Activated CD4-positive, alpha-beta T cell treated with anti-CD3 and anti-CD28 coated beads for 36 hours (primary cell): ENCODE data around the gene GNAI3. TPM values are rescaled to one million over a fixed set of nuclear protein-coding genes. Genes with fewer than 3 reads are reported as not detected.
A peak's percentile ranks its signal among the peaks of the same experiment; 100 is the strongest.

Experiments
- ATAC-seq: fragments of 200-7000 bp; cut with Tn5 transposase; one replicate; pipeline ENCODE4 v1.10.0; 2021; ENCODE audit warnings: mild to moderate bottlenecking, moderate library complexity
- CTCF ChIA-PET: fragments of 350-600 bp; sonication (Branson Sonifier 250); formaldehyde crosslinking; loops from one replicate; lab custom pipeline; 2021; ENCODE audit warnings: antibody characterized with exemption; lab: Charles Lee
- POLR2A ChIA-PET: fragments of 350-600 bp; sonication (Branson Sonifier 250); formaldehyde crosslinking; loops from one replicate; lab custom pipeline; 2021; ENCODE audit warnings: antibody characterized with exemption, inconsistent platforms; lab: Charles Lee
- DNase-seq: peaks from one replicate; pipeline ENCODE4 v3.0.0-alpha.2; 2020
- H3K27ac Mint-ChIP-seq: one replicate; pipeline ENCODE4 v1.8.0; 2021; ENCODE audit warnings: mixed read lengths
- H3K27me3 Mint-ChIP-seq: one replicate; pipeline ENCODE4 v1.8.0; 2021; ENCODE audit warnings: mixed read lengths
- H3K36me3 Mint-ChIP-seq: one replicate; pipeline ENCODE4 v1.8.0; 2021; ENCODE audit warnings: low read depth, mixed read lengths
- H3K4me1 Mint-ChIP-seq: one replicate; pipeline ENCODE4 v1.8.0; 2021; ENCODE audit warnings: mixed read lengths
- H3K4me3 Mint-ChIP-seq: one replicate; pipeline ENCODE4 v1.8.0; 2021; ENCODE audit warnings: mild to moderate bottlenecking, moderate library complexity, mixed read lengths
- H3K9me3 Mint-ChIP-seq: one replicate; pipeline ENCODE4 v1.8.0; 2021; ENCODE audit warnings: low read depth, mixed read lengths
- intact Hi-C, 2 experiments: fragments of 100-400 bp; cut with DNase I in 1 of 2; cut with micrococcal nuclease in 1 of 2; formaldehyde crosslinking; loops; one replicate each; pipeline versions ENCODE4 v1.14.2 to v1.15.1; 2022 to 2024; cut with DNase I, micrococcal nuclease
- total RNA-seq, 2 experiments: library from RNA; stranded (reverse); gene quantifications; one replicate each; pipeline ENCODE4 v1.2.3, GENCODE V29; 2021

GNAI3 gene
- total RNA-seq: 1 to 10 TPM; 7.1 to 9.6 TPM

- POLR2A ChIA-PET: interaction anchor here (0.5 to 2.2 kb wide), 14 partner anchors 11 to 502 kb away, joined by 3 to 13 read pairs (median 4); partner anchors contain the start of genes AHCYL1, AMPD2, GNAT2 and GSTM1
- Mint-ChIP-seq H3K9me3 (no peaks in the 10 kb centered on the region), H3K4me1 (peaks cover 49% of the 10 kb centered on the region), H3K27ac (peak within 1 kb of the TSS; percentile 96), H3K27me3 (no peaks in the 10 kb centered on the region), H3K36me3 (peaks cover 2% of the 10 kb centered on the region), H3K4me3 (peak within 1 kb of the TSS; percentile 99)
- DNase-seq: peak; percentile 97
- peak; percentile 97 for ATAC-seq
- CTCF ChIA-PET: interaction anchor here (0.7 to 3.2 kb wide), 27 partner anchors 10 to 993 kb away, joined by 3 to 37 read pairs (median 5); partner anchors contain the start of genes AHCYL1, AMPD2, CYB561D1 and GNAT2
- intact Hi-C loops: loop anchor here (1.0 to 5.0 kb wide), 13 partner anchors 54 to 791 kb away; partner anchors contain the start of genes AHCYL1 (in 2 of the 2), CYB561D1 (in 2 of the 2), ATXN7L2 (in 1 of the 2) and PSMA5 (in 1 of the 2)
These were observed at the start of gene GNAI3 for GRCh38 chr1:109548321-109549267. GNAI3 (plus strand) TSS chr1:109548615; CDS start chr1:109548721, 106 bp downstream.

- no peaks in the 10 kb centered on the region for H3K27me3 Mint-ChIP-seq
- no peaks in the 10 kb centered on the region for H3K9me3 Mint-ChIP-seq
- DNase-seq (no peak), ATAC-seq (no peak)
- peaks cover 84% of the 10 kb centered on the region for H3K4me1 Mint-ChIP-seq
- peaks cover 8% of the 10 kb centered on the region for H3K36me3 Mint-ChIP-seq
- intact Hi-C loops: no loop called here
- no peak overlapping the region for H3K4me3 Mint-ChIP-seq
- ChIA-PET POLR2A (interaction anchor here (0.6 to 1.4 kb wide), 2 partner anchors 10 to 17 kb away, joined by 3 to 9 read pairs; partner anchors contain the start of gene AMIGO1), CTCF (interaction anchor here (0.7 to 26.9 kb wide), 12 partner anchors 9 to 219 kb away, joined by 3 to 864 read pairs (median 5); partner anchors contain the start of genes AMIGO1, ATXN7L2, GNAI3 and GPR61)
- H3K27ac Mint-ChIP-seq: peak overlapping the region; percentile 66
These were observed 49.3 kb upstream of the GNAI3 start for GRCh38 chr1:109499081-109499480.

DNA sequence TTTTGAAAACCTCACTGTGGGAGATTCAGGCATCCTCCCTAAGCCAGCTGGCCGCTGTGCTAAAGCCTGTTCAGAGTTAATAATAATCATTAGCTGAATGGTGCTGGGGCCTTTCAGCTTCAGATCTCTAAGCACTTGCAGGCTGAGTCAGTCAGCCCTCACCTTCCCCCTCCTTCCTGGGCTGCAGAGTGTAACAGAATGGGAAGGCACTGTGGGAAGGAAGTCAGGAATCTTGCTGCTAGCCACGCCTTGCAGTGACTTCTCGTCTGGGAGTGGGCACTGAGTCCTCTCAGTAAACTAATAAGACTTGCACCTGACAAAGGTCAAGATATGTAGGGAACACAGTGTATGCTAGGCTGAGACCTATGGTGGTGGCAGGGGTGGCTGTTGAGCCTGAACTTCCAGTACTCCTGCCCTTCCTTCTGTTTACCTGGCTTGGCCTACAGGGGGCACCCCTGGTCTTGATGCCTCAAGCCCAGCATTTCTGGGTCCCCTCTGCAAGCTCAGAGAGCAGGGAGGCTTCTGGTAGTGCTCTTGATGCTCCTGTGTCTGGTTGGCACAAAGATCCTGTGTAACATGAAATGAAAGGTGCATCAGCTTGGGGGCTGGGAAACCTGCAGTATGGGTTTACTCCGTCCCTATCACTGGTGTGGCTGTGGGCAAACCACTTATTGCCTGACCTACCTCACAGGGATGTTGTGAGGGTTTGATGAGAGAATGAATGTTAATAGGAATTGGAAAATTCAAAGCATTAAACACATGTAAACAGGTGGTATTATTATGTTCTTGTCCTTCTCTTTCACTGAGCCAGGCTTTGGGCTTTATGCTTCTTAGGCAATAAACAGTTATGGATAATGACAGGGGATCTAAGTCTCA, 48.5 kb upstream of the GNAI3 start:
- peak; percentile 75 for DNase-seq
- H3K36me3 Mint-ChIP-seq: peaks cover 8% of the 10 kb centered on the region
- ChIA-PET CTCF (interaction anchor here (1.0 to 26.9 kb wide), 9 partner anchors 1 to 140 kb away, joined by 4 to 864 read pairs (median 8); partner anchors contain the start of genes AMIGO1, ATXN7L2, CYB561D1 and GNAI3), POLR2A (interaction anchor here (0.6 to 0.9 kb wide), 2 partner anchors 32 to 48 kb away, joined by 3 read pairs; partner anchors contain the start of gene GNAI3)
- H3K27me3 Mint-ChIP-seq: no peaks in the 10 kb centered on the region
- H3K4me1 Mint-ChIP-seq: peaks cover 89% of the 10 kb centered on the region
- H3K9me3 Mint-ChIP-seq: no peaks in the 10 kb centered on the region
- no peak overlapping the region for H3K4me3 Mint-ChIP-seq
- H3K27ac Mint-ChIP-seq: peak overlapping the region; percentile 67
- intact Hi-C loops: no loop called here
- peak; percentile 66 for ATAC-seq

GRCh38 chr1:109500941-109501381, 47.5 kb upstream of the GNAI3 start:
- H3K4me1 Mint-ChIP-seq: peaks cover 89% of the 10 kb centered on the region

GRCh38 chr1:109501644-109502363, 46.6 kb upstream of the GNAI3 start:
- DNase-seq: no peak
- H3K27ac Mint-ChIP-seq: peak overlapping the region; percentile 67
- ATAC-seq: no peak
- no peaks in the 10 kb centered on the region for H3K27me3 Mint-ChIP-seq
- no peaks in the 10 kb centered on the region for H3K9me3 Mint-ChIP-seq
- peaks cover 2% of the 10 kb centered on the region for H3K36me3 Mint-ChIP-seq
- POLR2A ChIA-PET: no interaction called here
- H3K4me1 Mint-ChIP-seq: peaks cover 90% of the 10 kb centered on the region
- intact Hi-C loops: no loop called here
- no peak overlapping the region for H3K4me3 Mint-ChIP-seq
- CTCF ChIA-PET: interaction anchor here (1.7 to 26.9 kb wide), 6 partner anchors 3 to 75 kb away, joined by 6 to 864 read pairs (median 185); partner anchors contain the start of genes AMIGO1, ATXN7L2, CYB561D1 and GPR61

More at GRCh38 chr1:109500941-109501381, 47.5 kb upstream of the GNAI3 start:
- Mint-ChIP-seq H3K27ac (peak overlapping the region; percentile 67), H3K4me3 (no peak overlapping the region), H3K27me3 (no peaks in the 10 kb centered on the region), H3K9me3 (no peaks in the 10 kb centered on the region), H3K36me3 (peaks cover 5% of the 10 kb centered on the region)
- ChIA-PET POLR2A (no interaction called here), CTCF (interaction anchor here (1.7 to 26.9 kb wide), 5 partner anchors 2 to 74 kb away, joined by 6 to 864 read pairs (median 354); partner anchors contain the start of genes AMIGO1, ATXN7L2, CYB561D1 and GPR61)
- no peak for DNase-seq
- intact Hi-C loops: no loop called here
- ATAC-seq: no peak

DNA sequence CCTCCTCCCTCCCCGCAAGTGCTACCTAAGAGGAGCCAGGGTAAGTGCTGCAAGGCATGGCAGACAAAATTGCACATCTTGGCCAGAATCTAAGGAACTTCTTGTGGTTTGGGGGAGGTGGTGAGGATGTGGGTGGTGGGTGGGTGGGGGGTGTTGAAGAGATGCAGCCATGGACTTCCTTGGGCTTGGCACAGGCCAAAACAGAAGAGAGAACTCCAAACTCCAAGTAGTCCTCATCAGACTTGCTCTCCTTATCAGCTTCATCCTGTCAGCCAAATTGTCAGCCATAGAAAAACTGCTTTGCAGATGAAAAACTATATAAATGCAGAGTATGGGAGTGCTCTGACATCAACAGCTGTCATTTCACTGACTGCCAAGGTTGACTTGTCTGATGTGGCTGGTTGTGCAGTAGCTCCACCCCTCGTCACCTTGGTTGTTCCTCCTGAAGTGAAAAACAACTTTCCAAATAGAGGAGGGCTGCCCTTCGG, 46.0 kb upstream of the GNAI3 start:
- H3K9me3 Mint-ChIP-seq: no peaks in the 10 kb centered on the region
- peak; percentile 55 for DNase-seq
- intact Hi-C loops: no loop called here
- no peak overlapping the region for H3K4me3 Mint-ChIP-seq
- ATAC-seq: peak; percentile 57
- H3K4me1 Mint-ChIP-seq: peaks cover 94% of the 10 kb centered on the region
- ChIA-PET POLR2A (no interaction called here), CTCF (interaction anchor here (0.6 to 26.9 kb wide), 8 partner anchors 3 to 221 kb away, joined by 3 to 864 read pairs (median 13); partner anchors contain the start of genes AMIGO1, ATXN7L2, CYB561D1 and GNAI3)
- H3K36me3 Mint-ChIP-seq: peaks cover 5% of the 10 kb centered on the region
- no peaks in the 10 kb centered on the region for H3K27me3 Mint-ChIP-seq
- peak overlapping the region; percentile 67 for H3K27ac Mint-ChIP-seq

DNA sequence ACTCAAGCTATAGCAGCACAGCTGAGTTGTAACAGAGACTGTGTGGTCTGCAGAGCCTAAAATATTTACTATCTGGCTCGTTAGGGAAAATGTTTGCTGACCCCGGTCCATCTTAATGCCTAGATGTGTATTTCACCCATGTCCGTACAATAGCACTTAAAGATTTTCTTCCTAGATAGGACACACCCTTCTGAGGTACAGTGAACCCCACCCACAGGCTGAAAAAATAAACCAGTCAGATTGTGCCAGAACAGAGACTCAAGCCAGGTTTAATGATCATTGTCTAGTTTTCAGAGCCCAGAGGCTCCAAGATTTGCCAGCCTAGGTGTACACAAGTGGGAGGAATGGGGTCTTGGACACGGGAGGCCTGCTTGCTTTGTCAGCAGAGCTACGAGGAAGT, 44.5 kb upstream of the GNAI3 start:
- POLR2A ChIA-PET: no interaction called here
- intact Hi-C loops: no loop called here
- CTCF ChIA-PET: interaction anchor here (0.6 to 26.9 kb wide), 7 partner anchors 5 to 240 kb away, joined by 3 to 864 read pairs (median 16); partner anchors contain the start of genes AMIGO1, ATXN7L2, CYB561D1 and GPR61
- peaks cover 90% of the 10 kb centered on the region for H3K4me1 Mint-ChIP-seq
- H3K36me3 Mint-ChIP-seq: peaks cover 15% of the 10 kb centered on the region
- no peak for ATAC-seq
- H3K9me3 Mint-ChIP-seq: no peaks in the 10 kb centered on the region
- DNase-seq: no peak
- H3K27ac Mint-ChIP-seq: peak overlapping the region; percentile 64
- H3K27me3 Mint-ChIP-seq: no peaks in the 10 kb centered on the region
- H3K4me3 Mint-ChIP-seq: no peak overlapping the region

- POLR2A ChIA-PET: interaction anchor here (1.1 to 1.2 kb wide), 2 partner anchors 27 to 44 kb away, joined by 4 read pairs; partner anchors contain the start of gene GNAI3
- intact Hi-C loops: loop anchor here in 1 of 2 experiments (5.0 kb wide), 1 partner anchor 543 kb away; the partner anchor contains the start of gene CLCC1
- Mint-ChIP-seq H3K4me1 (peaks cover 86% of the 10 kb centered on the region), H3K27me3 (no peaks in the 10 kb centered on the region), H3K27ac (peak overlapping the region; percentile 79), H3K9me3 (no peaks in the 10 kb centered on the region), H3K4me3 (no peak overlapping the region), H3K36me3 (peaks cover 14% of the 10 kb centered on the region)
- no peak for DNase-seq
- CTCF ChIA-PET: interaction anchor here (0.6 to 26.9 kb wide), 8 partner anchors 5 to 481 kb away, joined by 3 to 864 read pairs (median 6); partner anchors contain the start of genes AMIGO1, CYB561D1 and GPR61
- ATAC-seq: peak; percentile 62
These were observed 43.4 kb upstream of the GNAI3 start for GRCh38 chr1:109504974-109505373.
